Neural crest cell (in vitro differentiated cells): Measurements from ENCODE around the gene NGDN. TPM values are rescaled to one million over a fixed set of nuclear protein-coding genes. Genes with fewer than 3 reads are reported as not detected.

Experiments
- DNase-seq: peaks from one replicate; pipeline ENCODE4 v3.0.0; 2021; ENCODE audit warnings: low read depth, mixed read lengths, low spot score
- H3K27ac Mint-ChIP-seq: one replicate; pipeline ENCODE4 v1.8.0; 2021; ENCODE audit warnings: mild to moderate bottlenecking, mixed read lengths; ENCODE audit not compliant: unreplicated experiment
- H3K27me3 Mint-ChIP-seq: 2 replicates; pipeline ENCODE4 v1.8.0; 2021; ENCODE audit warnings: low read depth, mild to moderate bottlenecking, mixed read lengths
- H3K36me3 Mint-ChIP-seq: 2 replicates; pipeline ENCODE4 v1.8.0; 2021; ENCODE audit warnings: low read depth, mild to moderate bottlenecking, mixed read lengths
- H3K4me1 Mint-ChIP-seq: 2 replicates; pipeline ENCODE4 v1.8.0; 2021; ENCODE audit warnings: mixed read lengths
- H3K4me3 Mint-ChIP-seq: one replicate; pipeline ENCODE4 v1.8.0; 2021; ENCODE audit warnings: mild to moderate bottlenecking, mixed read lengths
- H3K9me3 Mint-ChIP-seq: 2 replicates; pipeline ENCODE4 v1.8.0; 2021; ENCODE audit warnings: mixed read lengths
- CTCF ChIP-seq: fragments of 200-600 bp; sonication (generic); conservative IDR thresholded peaks from 2 replicates; pipeline ENCODE4 v1.5.0; 2021; ENCODE audit warnings: antibody characterized with exemption, mild to moderate bottlenecking
- total RNA-seq: library from RNA; stranded (reverse); gene quantifications from 2 replicates; pipeline ENCODE4 v1.2.1, GENCODE V29; 2021

The NGDN gene
- total RNA-seq, 1 donor from 2014 or later = 53.3 TPM

GRCh38 chr14:23513005-23513817 lies 43.7 kb downstream of the NGDN start:
- no peak overlapping the region for H3K27ac Mint-ChIP-seq
- no peaks in the 10 kb centered on the region for H3K27me3 Mint-ChIP-seq

GRCh38 chr14:23513818-23514643 lies 44.5 kb downstream of the NGDN start:
- TF ChIP-seq CTCF = no peak
- H3K36me3 Mint-ChIP-seq = no peaks in the 10 kb centered on the region
- H3K4me1 Mint-ChIP-seq = no peaks in the 10 kb centered on the region
- no peak overlapping the region for H3K27ac Mint-ChIP-seq
- H3K27me3 Mint-ChIP-seq = no peaks in the 10 kb centered on the region
- H3K9me3 Mint-ChIP-seq = no peaks in the 10 kb centered on the region
- H3K4me3 Mint-ChIP-seq = no peak overlapping the region
- no peak for DNase-seq

More at GRCh38 chr14:23513005-23513817, 43.7 kb downstream of the NGDN start:
- Mint-ChIP-seq H3K4me3 (no peak overlapping the region), H3K4me1 (no peaks in the 10 kb centered on the region), H3K9me3 (no peaks in the 10 kb centered on the region), H3K36me3 (no peaks in the 10 kb centered on the region)
- DNase-seq = no peak
- TF ChIP-seq CTCF = no peak

GRCh38 chr14:23514644-23514957 lies 45.1 kb downstream of the NGDN start:
- H3K9me3 Mint-ChIP-seq = no peaks in the 10 kb centered on the region
- DNase-seq = no peak
- no peak overlapping the region for H3K27ac Mint-ChIP-seq
- H3K36me3 Mint-ChIP-seq = no peaks in the 10 kb centered on the region
- H3K27me3 Mint-ChIP-seq = no peaks in the 10 kb centered on the region
- no peaks in the 10 kb centered on the region for H3K4me1 Mint-ChIP-seq
- TF ChIP-seq CTCF = no peak
- no peak overlapping the region for H3K4me3 Mint-ChIP-seq

GRCh38 chr14:23517650-23518326 lies 48.3 kb downstream of the NGDN start:
- no peak overlapping the region for H3K27ac Mint-ChIP-seq
- DNase-seq = no peak
- H3K27me3 Mint-ChIP-seq = no peaks in the 10 kb centered on the region
- no peak for TF ChIP-seq CTCF
- H3K9me3 Mint-ChIP-seq = no peaks in the 10 kb centered on the region
- H3K36me3 Mint-ChIP-seq = no peaks in the 10 kb centered on the region
- H3K4me1 Mint-ChIP-seq = no peaks in the 10 kb centered on the region
- H3K4me3 Mint-ChIP-seq = no peak overlapping the region

GRCh38 chr14:23518709-23519108 lies 49.2 kb downstream of the NGDN start:
- Mint-ChIP-seq H3K9me3 (no peaks in the 10 kb centered on the region), H3K27me3 (no peaks in the 10 kb centered on the region), H3K36me3 (no peaks in the 10 kb centered on the region), H3K4me3 (no peak overlapping the region), H3K4me1 (no peaks in the 10 kb centered on the region), H3K27ac (no peak overlapping the region)
- no peak for TF ChIP-seq CTCF
- DNase-seq = no peak
